ENCODE results near the gene LPIN1.

- TF ChIP-seq POLR2AphosphoS5 (IDR thresholded peaks at IDR 0.05; ENCODE audit: low read depth, low read length) = no peak
- TF ChIP-seq GABPA (IDR thresholded peaks at IDR 0.05; ENCODE audit: borderline replicate concordance, insufficient read depth, low read length) = no peak
- TF ChIP-seq JUND (IDR thresholded peaks at IDR 0.05; ENCODE audit: low read length) = no peak
- no peak for TF ChIP-seq MAX (IDR thresholded peaks at IDR 0.05)
- TF ChIP-seq SUZ12 (IDR thresholded peaks at IDR 0.05; ENCODE audit: low read length) = no peak
- no peak for TF ChIP-seq JUN (IDR thresholded peaks at IDR 0.05; ENCODE audit: low read depth, low read length)
- TF ChIP-seq KDM1A (IDR thresholded peaks at IDR 0.05; ENCODE audit: borderline replicate concordance, low read length) = no peak
Observed at GRCh38 chr2:11839916-11840315, 93.5 kb downstream of the LPIN1 start.

Measured in H1 (cell line).